ENCODE results near the gene CYP21A2.

DNA sequence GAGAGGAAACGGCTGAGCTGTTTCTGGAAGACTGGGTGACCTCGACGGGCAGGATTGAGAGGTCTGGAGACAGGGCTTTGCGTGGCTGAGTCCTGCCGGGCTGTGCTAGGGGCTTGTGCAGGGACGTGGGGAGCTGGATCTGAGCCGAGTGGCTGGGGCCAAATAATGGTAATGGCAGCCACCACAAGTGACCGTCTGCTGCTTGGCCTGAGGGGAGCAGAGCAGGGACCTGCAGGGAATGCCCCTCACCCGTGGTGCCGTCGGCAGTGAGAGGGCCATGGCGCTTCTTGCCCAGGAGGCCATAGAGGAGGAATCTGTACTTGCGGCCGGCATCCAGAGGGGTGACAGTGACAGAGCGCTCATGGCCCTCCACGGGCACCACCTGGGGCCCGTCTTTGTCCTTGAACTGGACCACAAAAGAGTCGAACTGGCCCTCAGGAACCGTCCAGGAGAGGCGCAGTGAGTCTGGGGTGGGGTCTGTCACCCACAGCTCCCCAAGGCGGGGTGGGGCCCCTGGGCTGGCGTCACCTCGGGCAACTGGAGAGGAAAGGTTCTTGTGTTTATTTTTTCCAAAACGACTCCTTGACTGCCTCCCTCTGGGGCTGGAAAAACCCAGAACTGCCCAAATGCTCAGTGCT lies 31.8 kb downstream of the CYP21A2 start:
- TF ChIP-seq, protein P1, sequence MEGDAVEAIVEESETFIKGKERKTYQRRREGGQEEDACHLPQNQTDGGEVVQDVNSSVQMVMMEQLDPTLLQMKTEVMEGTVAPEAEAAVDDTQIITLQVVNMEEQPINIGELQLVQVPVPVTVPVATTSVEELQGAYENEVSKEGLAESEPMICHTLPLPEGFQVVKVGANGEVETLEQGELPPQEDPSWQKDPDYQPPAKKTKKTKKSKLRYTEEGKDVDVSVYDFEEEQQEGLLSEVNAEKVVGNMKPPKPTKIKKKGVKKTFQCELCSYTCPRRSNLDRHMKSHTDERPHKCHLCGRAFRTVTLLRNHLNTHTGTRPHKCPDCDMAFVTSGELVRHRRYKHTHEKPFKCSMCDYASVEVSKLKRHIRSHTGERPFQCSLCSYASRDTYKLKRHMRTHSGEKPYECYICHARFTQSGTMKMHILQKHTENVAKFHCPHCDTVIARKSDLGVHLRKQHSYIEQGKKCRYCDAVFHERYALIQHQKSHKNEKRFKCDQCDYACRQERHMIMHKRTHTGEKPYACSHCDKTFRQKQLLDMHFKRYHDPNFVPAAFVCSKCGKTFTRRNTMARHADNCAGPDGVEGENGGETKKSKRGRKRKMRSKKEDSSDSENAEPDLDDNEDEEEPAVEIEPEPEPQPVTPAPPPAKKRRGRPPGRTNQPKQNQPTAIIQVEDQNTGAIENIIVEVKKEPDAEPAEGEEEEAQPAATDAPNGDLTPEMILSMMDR (IDR thresholded peaks at IDR 0.05): no peak
- TF ChIP-seq EP300 (IDR thresholded peaks at IDR 0.05): no peak
